Right lobe of liver (tissue), 6 donors: ENCODE measurements around the gene CNTNAP5. TPM values are rescaled to one million over a fixed set of nuclear protein-coding genes. Genes with fewer than 3 reads are reported as not detected.

ENCODE experiments used
- ATAC-seq, 4 donors: fragments of 200-7000 bp; cut with Tn5 transposase; one replicate each; pipeline ENCODE4 v1.9.1; 2020; ENCODE audit warnings: mild to moderate bottlenecking in 4 of 4, moderate library complexity in 4 of 4
- DNase-seq, 3 donors: peaks; one replicate each; pipeline ENCODE4 v3.0.0-alpha.2; 2020
- H3K27ac ChIP-seq, 3 donors: fragments of 200-600 bp; one replicate each; pipeline ENCODE4 v1.8.0; 2022
- H3K27me3 ChIP-seq, 2 donors: fragments of 200-600 bp; one replicate each; pipeline ENCODE4 v1.8.0; 2022
- H3K36me3 ChIP-seq, 4 donors: fragments of 200-600 bp; sonication (generic) in 1 of 4; one replicate each; pipeline versions ENCODE4 v1.5.1 to v1.8.0; 2017 to 2022; ENCODE audit warnings: control low read depth in 1 of 4
- H3K4me1 ChIP-seq, 4 donors: fragments of 200-600 bp; sonication (generic) in 1 of 4; one replicate each; pipeline versions ENCODE4 v1.5.1 to v1.8.0; 2017 to 2022; ENCODE audit warnings: control low read depth in 1 of 4
- H3K4me3 ChIP-seq, 3 donors: fragments of 200-600 bp; one replicate each; pipeline ENCODE4 v1.8.0; 2022
- H3K9me3 ChIP-seq, 4 donors: fragments of 200-600 bp; sonication (generic) in 1 of 4; one replicate each; pipeline versions ENCODE4 v1.5.1 to v1.8.0; 2017 to 2022; ENCODE audit warnings: control low read depth in 1 of 4
- CTCF ChIP-seq, 4 donors: fragments of 200-600 bp in 3 of 4; fragments of 450-650 bp in 1 of 4; IDR thresholded peaks; one replicate each; pipeline versions ENCODE4 v1.5.1 to v1.8.0; 2016 to 2022; ENCODE audit warnings: antibody characterized with exemption in 4 of 4, mild to moderate bottlenecking in 2 of 4
- POLR2A ChIP-seq: fragments of 450-650 bp; IDR thresholded peaks from one replicate; pipeline ENCODE4 v1.6.1; 2017; ENCODE audit warnings: antibody characterized with exemption, mild to moderate bottlenecking
- WGBS: methylation state at CpG from one replicate; pipeline ENCODE4 v1.1.6; 2018; ENCODE audit warnings: low coverage, low lambda C conversion rate; ENCODE audit not compliant: insufficient coverage; ENCODE audit errors: missing lambda C conversion rate; 5-methylcytosine and 5-hydroxymethylcytosine counted together
- intact Hi-C, 2 donors: fragments of 100-400 bp; cut with DNase I; formaldehyde crosslinking; loops; one replicate each; pipeline versions ENCODE4 v1.11.2 to v1.14.1; 2022
- total RNA-seq, 6 experiments: library from RNA; depleted of rRNA in 2 of 6; stranded (reverse); fragments of >200 nt in 2 of 6; fragmentation: NEBNext Ultra II Directional in 3 of 6; extraction: Animal tissue kit (Norgen Biotek cat#: 25700) in 3 of 6; gene quantifications; one replicate each; pipeline versions ENCODE4 v1.1.0 to v1.2.4, GENCODE V29; 2016 to 2023
- donor health status: DM: no; HTN: yes; CAD: no.
- donor health status: DM: no; HTN: no; CAD: no.
- donor health status: DM: no; HTN: no; CAD: no.
- donor health status: DM: no; HTN: yes; CAD: no.
- donor health status: DM: no; HTN: yes; CAD: no.

Gene CNTNAP5
- total RNA-seq, 6 experiments from 2014 or later = not detected

GRCh38 chr2:124165698-124166097 lies 140.6 kb downstream of the CNTNAP5 start:
- Histone ChIP-seq H3K4me1 (no peaks in the 10 kb centered on the region), H3K36me3 (no peaks in the 10 kb centered on the region), H3K9me3 (no peaks in the 10 kb centered on the region), H3K27ac (no peak overlapping the region), H3K4me3 (no peak overlapping the region), H3K27me3 (no peaks in the 10 kb centered on the region)
- DNase-seq (no peak), ATAC-seq (no peak)
- no peak for TF ChIP-seq POLR2A
- no peak for TF ChIP-seq CTCF (IDR thresholded peaks at IDR 0.05)
- intact Hi-C loops = no loop called here
- WGBS = 65% methylated on average over 3 of the region's 6 CpGs

GRCh38 chr2:124171472-124172063 lies 146.5 kb downstream of the CNTNAP5 start:
- intact Hi-C loops = no loop called here
- WGBS = 40% methylated on average over 3 of the region's 3 CpGs
- TF ChIP-seq CTCF (IDR thresholded peaks at IDR 0.05) (no peak), POLR2A (no peak)

GRCh38 chr2:124178719-124179118 lies 153.6 kb downstream of the CNTNAP5 start:
- H3K27ac ChIP-seq = no peak overlapping the region
- no peak overlapping the region for H3K4me3 ChIP-seq
- H3K27me3 ChIP-seq = no peaks in the 10 kb centered on the region
- TF ChIP-seq CTCF (IDR thresholded peaks at IDR 0.05) (no peak), POLR2A (no peak)
- ATAC-seq = no peak
- intact Hi-C loops = no loop called here
- H3K36me3 ChIP-seq = no peaks in the 10 kb centered on the region
- H3K4me1 ChIP-seq = no peaks in the 10 kb centered on the region
- no peaks in the 10 kb centered on the region for H3K9me3 ChIP-seq
- WGBS = 80% methylated on average over 1 of the region's 1 CpG
- DNase-seq = no peak

More at GRCh38 chr2:124171472-124172063, 146.5 kb downstream of the CNTNAP5 start:
- Histone ChIP-seq H3K27me3 (no peaks in the 10 kb centered on the region), H3K27ac (no peak overlapping the region), H3K4me3 (no peak overlapping the region), H3K9me3 (no peaks in the 10 kb centered on the region), H3K4me1 (no peaks in the 10 kb centered on the region), H3K36me3 (no peaks in the 10 kb centered on the region)
- DNase-seq = no peak
- no peak for ATAC-seq

GRCh38 chr2:124180635-124181034 lies 155.5 kb downstream of the CNTNAP5 start:
- no peak overlapping the region for H3K4me3 ChIP-seq
- ATAC-seq (no peak), DNase-seq (no peak)
- intact Hi-C loops = no loop called here
- H3K36me3 ChIP-seq = no peaks in the 10 kb centered on the region
- TF ChIP-seq POLR2A (no peak), CTCF (IDR thresholded peaks at IDR 0.05) (no peak)
- no peaks in the 10 kb centered on the region for H3K9me3 ChIP-seq
- no peaks in the 10 kb centered on the region for H3K27me3 ChIP-seq
- H3K27ac ChIP-seq = no peak overlapping the region
- no peaks in the 10 kb centered on the region for H3K4me1 ChIP-seq

- no peak for TF ChIP-seq CTCF (IDR thresholded peaks at IDR 0.05)
- TF ChIP-seq POLR2A = no peak
- Histone ChIP-seq H3K9me3 (no peaks in the 10 kb centered on the region), H3K27me3 (no peaks in the 10 kb centered on the region), H3K4me3 (no peak overlapping the region), H3K27ac (no peak overlapping the region), H3K36me3 (no peaks in the 10 kb centered on the region), H3K4me1 (no peaks in the 10 kb centered on the region)
- 47% methylated on average over 1 of the region's 1 CpG for WGBS
- intact Hi-C loops = no loop called here
- no peak for ATAC-seq
- no peak for DNase-seq
Measured at GRCh38 chr2:124186801-124187200, 161.7 kb downstream of the CNTNAP5 start.
